GM18520 (cell line): Measurements from ENCODE around the gene TENT5C.
"Not testable (repeated sequence)": the region's sequence is repeated elsewhere in the genome, so short reads cannot be mapped to it uniquely, and the experiment has no call there.

ENCODE experiments used
- ATAC-seq: cut with Tn5 transposase; IDR thresholded peaks from one replicate; pipeline ENCODE4 v1.9.1; 2021; ENCODE audit not compliant: unreplicated experiment

The TENT5C gene

DNA sequence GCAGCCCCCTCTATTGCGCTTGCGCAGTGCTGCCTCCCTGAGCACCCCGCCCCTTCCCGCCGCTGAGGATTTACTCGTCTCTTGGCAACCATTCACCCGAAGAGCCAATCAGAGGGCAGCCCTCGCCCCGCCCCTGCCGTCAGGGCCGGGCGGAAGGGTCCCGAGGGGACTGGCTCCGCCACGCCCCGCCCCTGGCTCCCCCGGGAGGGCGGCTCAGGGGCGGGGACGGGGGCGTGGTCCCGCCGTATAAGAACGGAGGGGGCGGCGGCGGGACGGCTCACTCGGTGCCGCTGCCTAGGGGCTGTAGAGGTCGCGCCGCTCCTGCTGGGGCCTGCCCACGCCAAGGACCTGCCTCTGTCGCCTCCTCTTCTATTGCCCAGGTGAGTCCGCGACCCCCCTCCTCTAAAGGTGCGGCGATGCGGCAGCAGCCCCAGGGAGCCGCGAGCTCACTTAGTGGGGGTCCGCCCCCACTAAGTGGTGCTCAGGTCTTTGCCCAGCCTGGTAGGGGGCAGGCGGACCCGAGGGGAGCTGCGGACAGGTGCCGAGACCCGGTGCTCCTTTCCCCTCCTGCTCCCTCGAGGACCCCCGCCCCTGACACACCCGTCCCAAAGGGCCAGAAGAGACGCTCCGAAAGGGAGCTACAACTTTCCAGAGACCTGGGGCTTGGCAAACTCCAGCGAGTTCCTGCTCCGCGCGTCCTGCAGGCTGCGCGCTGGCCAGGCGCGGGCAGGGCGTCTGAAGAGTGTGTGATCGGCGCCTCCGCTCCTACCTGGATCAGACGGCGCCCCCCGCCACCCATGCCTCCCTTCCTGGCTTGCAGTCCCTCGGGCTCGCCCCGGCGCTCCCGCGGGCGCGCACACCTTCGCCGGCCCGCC lies at the start of gene TENT5C:
TSS of gene TENT5C (plus strand) at position 275 of the 875 bp plus-strand sequence. CDS start 16,821 bp downstream, outside the sequence.
- ATAC-seq: peak; percentile 83

- ATAC-seq: no peak
These were observed 49.5 kb upstream of the TENT5C start for GRCh38 chr1:117556341-117556740.

GRCh38 chr1:117556976-117557375 lies 48.9 kb upstream of the TENT5C start:
- ATAC-seq: no peak

DNA sequence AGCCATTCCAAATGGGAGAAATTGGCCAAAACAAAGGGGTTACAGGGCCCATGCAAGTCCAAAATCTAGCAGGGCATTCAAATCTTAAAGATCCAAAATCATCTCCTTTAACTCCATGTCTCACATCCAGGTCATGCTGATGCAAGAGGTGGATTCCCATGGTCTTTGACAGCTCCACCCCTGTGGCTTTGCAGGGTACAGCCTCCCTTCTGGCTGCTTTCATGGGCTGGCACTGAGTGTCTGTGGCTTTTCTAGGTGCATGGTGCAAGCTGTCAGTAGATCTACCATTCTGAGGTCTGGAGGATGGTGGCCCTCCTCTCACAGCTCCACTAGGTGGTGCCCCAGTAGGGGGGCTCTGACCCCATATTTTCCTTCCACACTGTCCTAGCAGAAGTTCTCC lies 47.4 kb upstream of the TENT5C start:
- ATAC-seq: not testable (repeated sequence)

GRCh38 chr1:117559139-117559538 lies 46.7 kb upstream of the TENT5C start:
- no peak for ATAC-seq

GRCh38 chr1:117559985-117560384 lies 45.9 kb upstream of the TENT5C start:
- no peak for ATAC-seq

- ATAC-seq: no peak
These were observed 44.8 kb upstream of the TENT5C start for GRCh38 chr1:117561071-117561470.

GRCh38 chr1:117561551-117561950 lies 44.3 kb upstream of the TENT5C start:
- no peak for ATAC-seq

DNA sequence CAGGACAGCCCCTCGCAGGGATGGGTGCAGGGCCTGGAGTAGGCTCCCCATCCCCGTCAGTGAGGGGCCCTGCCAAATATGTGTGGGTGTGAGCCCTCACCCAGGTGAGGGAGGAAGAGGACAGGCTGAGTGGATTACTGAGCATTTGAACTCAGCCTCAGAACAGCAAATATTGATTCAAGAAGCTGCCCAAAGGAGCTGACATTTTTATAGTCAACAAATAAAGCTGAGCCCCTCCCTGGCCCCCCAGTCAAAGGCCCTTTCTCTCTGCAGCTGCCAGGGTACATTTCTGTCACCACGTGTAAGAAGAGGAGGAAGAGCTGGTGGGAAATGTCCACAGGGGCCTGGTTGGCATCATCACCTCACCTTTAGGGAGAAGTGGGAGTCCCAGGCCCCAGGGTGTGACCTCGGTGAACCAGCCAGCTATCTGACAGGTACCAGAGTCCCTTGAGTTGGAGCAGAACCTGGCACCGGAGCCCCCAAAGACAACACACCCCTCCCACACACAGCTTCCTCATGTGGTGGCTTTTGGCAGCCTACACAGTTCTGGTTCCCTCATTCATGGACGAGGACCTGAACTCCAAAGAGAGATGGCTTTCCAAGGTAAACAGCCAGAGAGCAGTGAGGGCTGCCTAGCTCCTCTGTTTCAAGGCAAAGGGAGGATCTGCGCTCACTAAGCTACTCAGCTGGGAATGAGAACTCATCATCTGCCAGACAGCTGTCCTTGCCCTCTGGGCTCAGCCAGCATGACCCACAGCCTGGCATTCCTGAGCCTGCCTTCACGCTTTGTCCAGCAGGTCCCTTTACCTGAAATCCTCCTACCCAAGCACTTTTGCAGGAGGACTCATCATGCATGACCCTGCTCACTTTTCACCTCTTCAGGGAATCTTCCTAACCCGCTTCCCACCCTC lies 43.0 kb upstream of the TENT5C start:
- ATAC-seq: no peak

DNA sequence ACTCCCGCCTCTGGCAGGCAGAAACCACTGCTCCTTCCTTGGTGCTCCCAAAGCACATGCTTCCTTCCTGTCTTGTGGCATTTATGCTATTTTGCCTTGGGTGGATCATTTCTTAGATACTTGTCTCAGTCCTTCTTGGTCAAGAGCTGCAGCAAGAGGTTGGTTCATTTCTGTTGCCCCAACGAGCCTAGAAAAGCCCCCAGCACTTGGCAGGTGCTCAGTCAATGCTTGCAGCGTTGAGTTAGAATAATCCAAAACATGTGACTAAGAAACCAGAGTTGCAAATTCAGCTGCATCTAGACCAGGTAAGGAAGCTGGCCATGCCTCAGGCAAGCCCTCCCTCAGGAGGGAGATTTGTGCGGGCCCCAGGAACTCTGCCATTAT lies 42.4 kb upstream of the TENT5C start:
- ATAC-seq: no peak

DNA sequence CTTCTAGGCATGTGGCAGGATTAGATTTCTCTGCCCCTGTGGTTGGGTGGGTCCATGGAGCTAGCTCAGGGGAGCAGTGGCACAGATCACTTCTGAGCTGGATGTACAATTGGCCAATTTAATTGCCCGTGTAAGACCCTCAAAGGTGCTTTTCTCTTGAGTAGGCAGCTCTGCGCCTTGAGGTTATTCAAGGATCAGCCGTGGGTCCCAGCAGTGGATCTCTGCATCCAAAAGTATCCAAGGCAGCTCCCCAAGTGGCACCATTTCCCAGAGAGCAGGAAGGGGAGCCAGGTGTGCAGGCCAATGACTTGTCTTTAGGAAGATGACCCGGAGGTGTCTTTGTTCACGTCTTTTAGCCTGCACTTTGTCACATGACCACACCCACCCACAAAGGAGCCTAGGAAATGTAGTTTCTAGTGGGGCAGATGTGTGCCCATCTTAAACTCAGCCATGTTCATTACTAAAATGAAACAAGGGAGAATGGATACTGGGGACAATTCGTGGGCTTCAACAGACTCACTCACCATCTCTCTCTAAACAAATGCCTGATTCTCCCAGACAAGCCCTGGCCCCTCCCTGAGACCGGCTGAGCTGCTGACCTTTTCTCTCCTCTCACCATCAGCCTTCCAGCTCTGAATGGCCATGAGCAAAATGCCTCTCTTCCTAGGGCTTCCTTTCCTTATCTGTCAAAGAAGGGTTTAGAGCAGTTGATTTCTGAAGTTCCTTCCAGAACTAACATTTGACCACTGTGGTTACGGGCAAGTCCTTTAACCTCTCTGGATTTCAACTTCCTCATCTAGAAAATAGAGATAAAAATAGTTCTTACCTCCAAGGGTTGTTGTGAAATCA lies 41.4 kb upstream of the TENT5C start:
- ATAC-seq: no peak

- no peak for ATAC-seq
These were observed 40.7 kb upstream of the TENT5C start for GRCh38 chr1:117565076-117565556.

GRCh38 chr1:117565745-117566455 lies 39.9 kb upstream of the TENT5C start:
- no peak for ATAC-seq

DNA sequence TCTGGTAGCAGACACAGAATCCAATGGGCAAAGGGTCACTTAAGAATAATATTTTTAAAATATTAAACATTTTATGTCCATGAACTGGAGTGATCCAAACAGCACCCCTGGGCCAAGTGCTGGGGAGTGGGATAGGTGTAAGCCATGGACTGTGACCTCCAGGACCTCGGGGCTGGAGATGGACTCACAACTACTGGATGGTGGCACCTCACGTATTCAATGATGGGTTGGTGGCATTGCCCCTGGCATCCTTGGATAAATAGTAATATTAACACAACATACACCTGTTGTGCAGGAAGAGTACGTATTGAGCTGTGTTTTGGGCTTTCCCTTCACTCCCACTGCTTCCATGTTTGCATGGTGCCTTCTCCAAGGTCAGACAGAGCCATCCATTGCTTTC lies 39.3 kb upstream of the TENT5C start:
- no peak for ATAC-seq

DNA sequence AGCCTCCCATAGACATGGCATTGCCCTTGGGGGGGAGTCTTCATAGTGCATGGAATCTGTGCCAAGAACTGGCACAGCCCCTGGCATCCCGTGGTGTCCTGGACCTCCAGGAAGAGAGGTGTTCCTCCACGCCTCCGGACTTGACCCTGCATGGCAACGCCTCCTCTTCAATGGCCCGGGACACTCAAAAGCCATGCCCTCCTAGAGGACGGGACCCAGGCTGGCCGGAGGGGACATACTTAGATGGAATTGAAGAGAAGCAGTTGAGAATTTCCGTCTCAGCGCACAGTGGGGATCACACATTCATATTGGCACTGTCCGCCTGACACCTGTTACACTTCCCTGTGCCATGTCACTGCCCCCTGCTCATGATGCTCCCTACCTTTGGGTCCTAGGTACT lies 38.4 kb upstream of the TENT5C start:
- no peak for ATAC-seq

- no peak for ATAC-seq
These were observed 37.9 kb upstream of the TENT5C start for GRCh38 chr1:117567976-117568375.

DNA sequence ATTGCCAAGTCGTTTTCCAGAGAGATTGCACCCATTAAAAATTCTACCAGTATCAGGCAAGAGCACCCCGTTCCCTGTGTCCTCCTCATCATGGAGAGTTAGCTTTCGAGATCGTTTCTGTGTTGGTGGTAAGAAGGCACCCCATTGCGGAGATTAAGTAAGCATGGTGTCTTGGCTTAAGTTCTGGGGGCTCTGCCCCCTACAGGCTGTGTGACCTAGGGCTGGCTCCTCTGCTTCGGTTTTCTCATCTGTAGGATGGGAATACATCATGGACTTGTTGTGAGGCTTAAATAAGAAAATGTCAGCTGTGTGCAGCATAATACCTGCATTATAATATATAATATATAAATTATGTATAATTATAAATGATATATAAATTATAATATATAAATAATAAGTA lies 36.8 kb upstream of the TENT5C start:
- ATAC-seq: no peak

- ATAC-seq: no peak
These were observed 36.0 kb upstream of the TENT5C start for GRCh38 chr1:117569856-117570255.

- ATAC-seq: no peak
These were observed 34.8 kb upstream of the TENT5C start for GRCh38 chr1:117570988-117571409.

DNA sequence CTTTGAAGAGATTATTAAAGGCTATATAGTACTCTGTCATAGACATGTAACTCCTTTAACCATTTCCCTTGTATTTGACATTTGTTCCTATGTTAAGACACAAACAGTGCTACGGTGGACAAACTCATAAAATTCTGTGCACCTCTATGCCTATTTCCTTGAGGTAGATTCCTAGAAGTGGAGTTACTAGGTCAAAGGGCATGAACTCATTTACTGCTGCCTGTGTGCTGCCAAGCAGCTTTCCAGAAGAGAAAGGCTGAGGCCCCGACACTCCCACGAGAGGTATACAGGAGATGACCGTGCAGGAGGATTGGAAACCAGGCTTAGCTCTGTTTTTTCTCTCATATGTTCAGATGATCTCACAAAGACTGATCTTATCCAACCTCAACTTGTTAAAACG lies 34.4 kb upstream of the TENT5C start:
- no peak for ATAC-seq
